Spinal cord (tissue), 10 donors: ENCODE measurements around the gene EFNA4. TPM values are rescaled to one million over a fixed set of nuclear protein-coding genes. Genes with fewer than 3 reads are reported as not detected.

Source experiments
- DNase-seq, 6 donors: peaks; one replicate each; pipeline versions ENCODE4 v3.0.0 to v3.0.0-alpha.2; 2013 to 2015; ENCODE audit warnings: low spot score in 6 of 6, low read depth in 4 of 6
- H3K27ac ChIP-seq: one replicate; pipeline ENCODE4 v1.5.1; 2013; ENCODE audit warnings: low read depth, low read length, control low read depth
- H3K27me3 ChIP-seq: one replicate; pipeline ENCODE4 v1.6.1; 2013; ENCODE audit warnings: low read length; ENCODE audit not compliant: control insufficient read depth, insufficient read depth
- H3K36me3 ChIP-seq: one replicate; pipeline ENCODE4 v1.6.1; 2013; ENCODE audit warnings: low read length; ENCODE audit not compliant: control insufficient read depth, insufficient read depth
- H3K4me1 ChIP-seq: one replicate; pipeline ENCODE4 v1.6.1; 2013; ENCODE audit warnings: low read length; ENCODE audit not compliant: control insufficient read depth, insufficient read depth
- H3K4me3 ChIP-seq: one replicate; pipeline ENCODE4 v1.5.1; 2013; ENCODE audit warnings: low read depth, low read length, control low read depth
- H3K9me3 ChIP-seq: one replicate; pipeline ENCODE4 v1.6.1; 2013; ENCODE audit warnings: low read length; ENCODE audit not compliant: control insufficient read depth, insufficient read depth
- WGBS: methylation state at CpG from one replicate; pipeline ENCODE4 v1.1.5; 2013; ENCODE audit warnings: missing lambda C conversion rate; ENCODE audit not compliant: insufficient coverage; 5-methylcytosine and 5-hydroxymethylcytosine counted together
- long read RNA-seq, 4 donors: transcript quantifications; one replicate each; lab custom pipeline, GENCODE V29; 2026
- polyA plus RNA-seq, 2 donors: library from polyadenylated mRNA; unstranded; fragments of 120-200 nt; gene quantifications; one replicate each; pipeline ENCODE4 v1.2.1, GENCODE V29; 2013; ENCODE audit not compliant: insufficient read length in 2 of 2
- total RNA-seq, 2 donors: library from RNA; depleted of rRNA in 1 of 2; stranded (reverse); fragments of 120-200 nt in 1 of 2; fragments of >200 nt in 1 of 2; gene quantifications; one replicate each; pipeline versions ENCODE4 v1.2.3 to v1.2.4, GENCODE V29; 2013 to 2014
- donor health status: healthy.

EFNA4 gene, protein sequence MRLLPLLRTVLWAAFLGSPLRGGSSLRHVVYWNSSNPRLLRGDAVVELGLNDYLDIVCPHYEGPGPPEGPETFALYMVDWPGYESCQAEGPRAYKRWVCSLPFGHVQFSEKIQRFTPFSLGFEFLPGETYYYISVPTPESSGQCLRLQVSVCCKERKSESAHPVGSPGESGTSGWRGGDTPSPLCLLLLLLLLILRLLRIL
- total RNA-seq = 10 to 100 TPM in 1 of 2 donors, 1 to 10 TPM in 1; 3.5 to 13.9 TPM
- 1 to 10 TPM; 5.1 to 6.8 TPM for polyA plus RNA-seq
- long read RNA-seq, donor 1, partial matches to known transcripts = 0 of 1 reads
- long read RNA-seq, donor 1, other reads (novel, unspliced or antisense) = 0 of 1 reads
- long read RNA-seq, donor 2, partial matches to known transcripts = 0 of 1 reads
- long read RNA-seq, donor 2, other reads (novel, unspliced or antisense) = 0 of 1 reads
- long read RNA-seq, donor 3, partial matches to known transcripts = 0 of 2 reads
- long read RNA-seq, donor 3, other reads (novel, unspliced or antisense) = 0 of 2 reads
- long read RNA-seq, donor 4, transcript EFNA4-202 (4 exons, 1,263 nt) = major isoform, 8 of 9 reads
- long read RNA-seq, donor 4, partial matches to known transcripts = 0 of 9 reads
- long read RNA-seq, donor 4, other reads (novel, unspliced or antisense) = 0 of 9 reads

DNA sequence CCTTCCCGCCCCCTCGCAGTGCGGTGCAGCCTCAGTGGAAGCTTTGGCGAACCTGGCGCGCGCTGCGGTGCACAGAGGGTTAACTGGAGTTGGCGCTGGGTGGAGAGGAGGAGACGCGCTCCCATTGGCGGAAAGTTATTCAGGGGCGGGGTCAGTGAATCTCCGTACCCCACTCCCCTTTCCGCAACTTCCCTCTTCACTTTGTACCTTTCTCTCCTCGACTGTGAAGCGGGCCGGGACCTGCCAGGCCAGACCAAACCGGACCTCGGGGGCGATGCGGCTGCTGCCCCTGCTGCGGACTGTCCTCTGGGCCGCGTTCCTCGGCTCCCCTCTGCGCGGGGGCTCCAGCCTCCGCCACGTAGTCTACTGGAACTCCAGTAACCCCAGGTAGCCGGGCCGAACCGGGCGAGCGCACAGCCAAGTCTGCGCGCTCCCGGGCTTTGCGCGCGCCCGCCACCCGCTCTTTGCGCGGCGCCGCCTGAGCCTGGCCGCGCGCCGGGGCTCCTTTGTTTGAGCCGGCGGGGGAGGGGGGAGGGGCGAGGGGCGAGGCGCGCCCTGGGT is at the start of gene EFNA4:
TSS of gene EFNA4 (plus strand) at position 191 of the 561 bp plus-strand sequence. CDS start at position 275, 84 bp downstream.
- Histone ChIP-seq H3K4me3 (peak within 1 kb of the TSS; percentile 92), H3K36me3 (peaks cover 30% of the 10 kb centered on the region), H3K9me3 (no peaks in the 10 kb centered on the region), H3K4me1 (peaks cover 36% of the 10 kb centered on the region), H3K27me3 (peaks cover 11% of the 10 kb centered on the region), H3K27ac (peak within 1 kb of the TSS; percentile 94)
- peak in 2 of 6 donors; percentile 93 to 94 for DNase-seq
- 0% methylated on average over 47 of the region's 57 CpGs for WGBS

GRCh38 chr1:155014709-155015508 is 48.6 kb upstream of the EFNA4 start:
- Histone ChIP-seq H3K4me1 (peaks cover 39% of the 10 kb centered on the region), H3K27ac (no peak overlapping the region), H3K27me3 (no peaks in the 10 kb centered on the region), H3K4me3 (no peak overlapping the region), H3K9me3 (no peaks in the 10 kb centered on the region), H3K36me3 (peaks cover 30% of the 10 kb centered on the region)
- no peak for DNase-seq
- 86% methylated on average over 23 of the region's 31 CpGs for WGBS

- 91% methylated on average over 16 of the region's 16 CpGs for WGBS
- Histone ChIP-seq H3K9me3 (no peaks in the 10 kb centered on the region), H3K4me1 (peaks cover 36% of the 10 kb centered on the region), H3K27ac (no peak overlapping the region), H3K36me3 (peaks cover 29% of the 10 kb centered on the region), H3K4me3 (no peak overlapping the region), H3K27me3 (no peaks in the 10 kb centered on the region)
- DNase-seq = no peak
Observed at GRCh38 chr1:155015527-155016230, 47.9 kb upstream of the EFNA4 start.

GRCh38 chr1:155016231-155016831 is 47.2 kb upstream of the EFNA4 start:
- H3K9me3 ChIP-seq = no peaks in the 10 kb centered on the region
- H3K36me3 ChIP-seq = peaks cover 24% of the 10 kb centered on the region
- H3K4me1 ChIP-seq = peaks cover 30% of the 10 kb centered on the region
- no peak overlapping the region for H3K4me3 ChIP-seq
- 93% methylated on average over 25 of the region's 26 CpGs for WGBS
- no peak overlapping the region for H3K27ac ChIP-seq
- no peaks in the 10 kb centered on the region for H3K27me3 ChIP-seq
- DNase-seq = no peak

DNA sequence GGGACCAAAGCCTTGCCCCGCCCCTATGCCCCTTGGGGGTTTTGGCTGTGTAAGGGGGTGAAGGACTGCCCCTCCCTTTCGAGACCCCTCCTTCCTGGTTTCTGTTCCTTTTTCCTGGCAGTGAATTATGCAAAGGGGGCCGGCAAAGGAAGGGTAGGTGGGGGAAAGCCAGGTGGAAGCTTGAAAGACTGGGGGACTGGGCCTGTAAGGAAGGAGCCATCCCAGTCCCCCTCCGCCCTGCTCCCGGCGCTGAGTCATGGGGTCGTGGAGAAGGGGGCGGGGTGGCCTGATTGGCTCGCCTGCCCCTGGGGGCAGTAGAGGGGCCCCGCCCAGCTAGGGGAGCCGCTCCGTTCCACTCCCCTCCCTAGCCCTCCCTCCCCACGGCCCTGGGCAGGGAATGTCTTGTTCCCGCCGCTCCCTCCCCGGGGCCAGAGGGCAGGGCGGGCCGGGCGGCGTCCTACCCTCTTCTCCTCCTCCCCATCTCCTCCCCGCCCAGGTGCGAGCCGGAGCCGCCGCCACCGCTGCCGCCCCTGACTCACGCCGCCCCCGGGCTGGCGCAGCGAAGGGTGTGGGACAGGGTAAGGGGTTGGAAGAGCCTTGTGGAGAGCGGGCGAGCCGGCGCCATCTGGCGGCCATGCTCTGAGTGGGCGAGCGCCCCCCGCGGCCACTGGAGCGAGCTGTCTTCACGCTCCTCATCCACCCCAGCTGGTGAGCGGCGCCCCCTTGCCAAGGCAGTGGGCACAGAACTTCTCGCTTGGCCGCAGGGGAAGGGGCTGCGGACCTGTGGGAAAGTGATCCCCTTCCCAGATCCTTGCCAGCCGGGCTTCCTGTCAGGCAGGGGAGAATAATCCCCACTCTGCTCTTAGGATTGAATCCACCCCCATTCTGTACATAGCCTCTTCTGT is 46.2 kb upstream of the EFNA4 start:
- Histone ChIP-seq H3K27me3 (no peaks in the 10 kb centered on the region), H3K4me3 (peak overlapping the region; percentile 43), H3K9me3 (no peaks in the 10 kb centered on the region), H3K4me1 (peaks cover 20% of the 10 kb centered on the region), H3K36me3 (peaks cover 23% of the 10 kb centered on the region), H3K27ac (peak overlapping the region; percentile 44)
- WGBS = 0% methylated on average over 26 of the region's 49 CpGs
- DNase-seq = peak in 4 of 6 donors; percentile 56 to 95 (median 84)

DNA sequence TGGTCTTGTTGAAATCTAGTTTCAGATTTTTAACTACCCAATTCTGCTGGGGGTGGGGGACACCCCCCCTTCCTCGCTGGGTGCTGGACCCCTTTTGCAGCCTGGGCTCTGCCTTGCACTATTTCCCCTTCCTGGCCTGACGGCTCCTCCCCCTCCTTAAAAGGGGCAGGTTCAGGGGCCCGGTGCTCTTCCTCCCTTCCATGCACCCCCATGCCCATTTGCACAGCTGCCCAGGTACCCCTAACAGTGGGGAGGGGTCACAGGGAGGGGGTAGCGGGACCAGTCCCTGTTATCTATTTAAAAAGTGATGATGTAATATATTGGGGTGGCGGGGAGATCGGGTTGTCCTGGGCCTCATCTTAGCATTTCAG is 45.6 kb upstream of the EFNA4 start:
- Histone ChIP-seq H3K4me3 (peak overlapping the region; percentile 43), H3K27me3 (no peaks in the 10 kb centered on the region), H3K4me1 (peaks cover 18% of the 10 kb centered on the region), H3K27ac (peak overlapping the region; percentile 44), H3K9me3 (no peaks in the 10 kb centered on the region), H3K36me3 (peaks cover 23% of the 10 kb centered on the region)
- WGBS = 72% methylated on average over 4 of the region's 6 CpGs
- DNase-seq = no peak

GRCh38 chr1:155018617-155019348 is 44.8 kb upstream of the EFNA4 start:
- Histone ChIP-seq H3K27me3 (no peaks in the 10 kb centered on the region), H3K36me3 (peaks cover 23% of the 10 kb centered on the region), H3K4me3 (no peak overlapping the region), H3K9me3 (no peaks in the 10 kb centered on the region), H3K27ac (no peak overlapping the region), H3K4me1 (peaks cover 18% of the 10 kb centered on the region)
- WGBS = 83% methylated on average over 7 of the region's 8 CpGs
- no peak for DNase-seq
